ENCODE results near the gene CCDC106.

CCDC106 gene

DNA sequence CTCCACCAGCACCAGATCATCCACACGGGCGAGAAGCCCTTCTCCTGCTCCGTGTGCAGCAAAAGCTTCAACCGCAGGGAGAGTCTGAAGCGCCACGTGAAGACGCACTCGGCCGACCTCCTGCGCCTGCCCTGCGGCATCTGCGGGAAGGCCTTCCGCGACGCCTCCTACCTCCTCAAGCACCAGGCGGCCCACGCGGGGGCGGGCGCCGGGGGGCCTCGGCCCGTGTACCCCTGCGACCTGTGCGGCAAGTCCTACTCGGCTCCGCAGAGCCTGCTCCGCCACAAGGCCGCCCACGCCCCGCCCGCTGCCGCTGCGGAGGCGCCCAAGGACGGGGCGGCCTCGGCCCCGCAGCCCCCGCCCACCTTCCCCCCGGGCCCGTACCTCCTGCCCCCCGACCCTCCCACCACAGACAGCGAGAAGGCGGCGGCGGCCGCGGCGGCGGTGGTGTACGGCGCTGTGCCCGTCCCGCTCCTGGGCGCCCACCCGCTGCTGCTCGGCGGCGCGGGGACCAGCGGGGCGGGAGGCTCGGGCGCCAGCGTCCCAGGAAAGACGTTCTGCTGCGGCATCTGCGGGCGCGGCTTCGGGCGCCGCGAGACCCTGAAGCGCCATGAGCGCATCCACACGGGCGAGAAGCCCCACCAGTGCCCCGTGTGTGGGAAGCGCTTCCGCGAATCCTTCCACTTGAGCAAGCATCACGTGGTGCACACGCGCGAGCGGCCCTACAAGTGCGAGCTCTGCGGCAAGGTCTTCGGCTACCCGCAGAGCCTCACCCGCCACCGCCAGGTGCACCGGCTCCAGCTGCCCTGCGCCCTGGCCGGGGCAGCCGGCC is 33.1 kb upstream of the CCDC106 start:
- no peak for DNase-seq

DNA sequence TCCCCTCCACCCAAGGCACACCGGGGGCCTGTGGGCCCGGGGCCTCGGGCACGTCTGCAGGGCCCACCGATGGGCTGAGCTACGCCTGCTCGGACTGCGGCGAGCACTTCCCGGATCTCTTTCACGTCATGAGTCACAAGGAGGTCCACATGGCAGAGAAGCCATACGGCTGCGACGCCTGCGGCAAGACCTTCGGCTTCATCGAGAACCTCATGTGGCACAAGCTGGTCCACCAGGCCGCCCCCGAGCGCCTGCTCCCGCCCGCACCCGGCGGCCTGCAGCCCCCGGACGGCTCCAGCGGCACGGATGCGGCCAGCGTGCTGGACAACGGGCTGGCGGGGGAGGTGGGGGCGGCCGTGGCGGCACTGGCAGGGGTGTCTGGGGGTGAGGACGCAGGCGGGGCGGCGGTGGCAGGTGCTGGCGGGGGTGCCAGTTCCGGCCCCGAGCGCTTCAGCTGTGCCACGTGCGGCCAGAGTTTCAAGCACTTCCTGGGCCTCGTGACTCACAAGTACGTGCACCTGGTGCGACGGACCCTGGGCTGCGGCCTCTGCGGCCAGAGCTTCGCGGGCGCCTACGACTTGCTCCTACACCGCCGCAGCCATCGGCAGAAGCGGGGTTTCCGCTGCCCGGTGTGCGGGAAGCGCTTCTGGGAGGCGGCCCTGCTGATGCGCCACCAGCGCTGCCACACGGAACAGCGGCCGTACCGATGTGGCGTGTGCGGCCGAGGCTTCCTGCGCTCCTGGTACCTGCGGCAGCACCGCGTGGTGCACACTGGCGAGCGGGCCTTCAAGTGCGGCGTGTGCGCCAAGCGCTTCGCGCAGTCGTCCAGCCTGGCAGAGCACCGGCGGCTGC is 32.2 kb upstream of the CCDC106 start:
- DNase-seq, result no peak

DNA sequence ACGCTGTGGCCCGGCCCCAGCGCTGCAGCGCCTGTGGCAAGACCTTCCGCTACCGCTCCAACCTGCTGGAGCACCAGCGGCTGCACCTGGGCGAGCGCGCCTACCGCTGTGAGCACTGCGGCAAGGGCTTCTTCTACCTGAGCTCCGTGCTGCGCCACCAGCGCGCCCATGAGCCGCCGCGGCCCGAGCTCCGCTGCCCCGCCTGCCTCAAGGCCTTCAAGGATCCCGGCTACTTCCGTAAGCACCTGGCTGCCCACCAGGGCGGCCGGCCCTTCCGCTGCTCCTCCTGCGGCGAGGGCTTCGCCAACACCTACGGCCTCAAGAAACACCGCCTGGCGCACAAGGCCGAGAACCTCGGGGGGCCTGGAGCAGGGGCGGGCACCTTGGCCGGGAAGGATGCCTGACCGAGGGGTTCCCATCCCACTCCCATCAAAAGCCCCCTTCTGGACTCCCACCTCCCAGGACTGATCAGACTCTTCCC is 31.6 kb upstream of the CCDC106 start:
- DNase-seq, result no peak

DNA sequence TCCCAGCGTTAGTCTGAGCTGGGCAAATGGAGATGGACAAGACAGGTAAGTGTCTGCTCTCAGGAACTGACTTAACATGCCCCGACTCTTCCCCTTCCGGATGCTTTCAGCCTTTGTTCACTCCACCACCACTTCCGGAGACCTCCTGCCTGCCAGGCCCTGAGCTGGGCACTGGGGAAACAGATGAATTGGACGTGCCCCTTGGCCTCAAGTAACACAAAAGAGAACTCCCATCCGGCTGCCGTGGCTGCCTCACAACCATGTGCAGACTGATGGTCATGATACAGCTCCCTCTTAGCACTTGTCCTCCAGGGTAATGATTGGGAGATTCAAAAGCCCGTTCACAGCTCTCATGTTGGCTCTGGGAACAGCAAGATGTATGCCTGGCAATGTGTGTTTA is 30.6 kb upstream of the CCDC106 start:
- no peak for DNase-seq

DNA sequence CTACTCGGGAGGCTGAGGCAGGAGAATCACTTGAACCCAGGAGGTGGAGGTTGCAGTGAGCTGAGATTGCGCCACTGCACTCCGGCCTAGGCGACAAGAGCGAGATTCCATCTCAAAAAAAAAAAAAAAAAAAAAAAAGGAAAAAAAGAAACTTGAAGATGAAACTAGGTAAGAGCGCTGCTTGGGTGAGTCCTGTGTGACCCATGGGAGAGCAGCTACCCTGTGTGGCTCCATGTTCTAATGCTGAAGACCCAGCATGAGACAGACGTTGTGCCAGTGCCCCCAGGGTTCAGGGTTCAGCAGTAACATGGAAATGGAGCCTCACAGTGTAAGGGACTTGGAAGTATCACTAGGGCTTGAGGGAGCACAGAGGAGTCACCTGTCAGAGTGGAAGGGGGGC is 29.6 kb upstream of the CCDC106 start:
- no peak for DNase-seq

DNA sequence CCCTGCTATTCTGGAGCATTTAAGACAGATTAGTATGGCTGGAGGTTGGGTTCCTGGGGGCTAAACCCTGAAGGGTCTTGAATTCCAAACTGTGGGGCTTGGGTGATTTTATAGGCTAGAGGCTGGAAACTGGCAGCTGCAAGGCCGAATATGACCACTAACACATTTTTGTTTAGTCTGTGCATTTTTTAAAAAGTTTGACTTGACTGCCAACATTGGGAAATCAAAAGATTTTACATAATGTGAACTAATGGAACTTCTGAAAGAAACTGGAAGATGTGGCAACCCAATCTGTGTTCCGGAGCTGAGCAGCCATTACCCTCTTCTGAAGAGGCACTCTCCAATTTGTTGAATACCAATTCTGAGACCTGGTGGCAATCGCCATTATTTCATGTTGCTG is 28.7 kb upstream of the CCDC106 start:
- DNase-seq, result no peak

DNA sequence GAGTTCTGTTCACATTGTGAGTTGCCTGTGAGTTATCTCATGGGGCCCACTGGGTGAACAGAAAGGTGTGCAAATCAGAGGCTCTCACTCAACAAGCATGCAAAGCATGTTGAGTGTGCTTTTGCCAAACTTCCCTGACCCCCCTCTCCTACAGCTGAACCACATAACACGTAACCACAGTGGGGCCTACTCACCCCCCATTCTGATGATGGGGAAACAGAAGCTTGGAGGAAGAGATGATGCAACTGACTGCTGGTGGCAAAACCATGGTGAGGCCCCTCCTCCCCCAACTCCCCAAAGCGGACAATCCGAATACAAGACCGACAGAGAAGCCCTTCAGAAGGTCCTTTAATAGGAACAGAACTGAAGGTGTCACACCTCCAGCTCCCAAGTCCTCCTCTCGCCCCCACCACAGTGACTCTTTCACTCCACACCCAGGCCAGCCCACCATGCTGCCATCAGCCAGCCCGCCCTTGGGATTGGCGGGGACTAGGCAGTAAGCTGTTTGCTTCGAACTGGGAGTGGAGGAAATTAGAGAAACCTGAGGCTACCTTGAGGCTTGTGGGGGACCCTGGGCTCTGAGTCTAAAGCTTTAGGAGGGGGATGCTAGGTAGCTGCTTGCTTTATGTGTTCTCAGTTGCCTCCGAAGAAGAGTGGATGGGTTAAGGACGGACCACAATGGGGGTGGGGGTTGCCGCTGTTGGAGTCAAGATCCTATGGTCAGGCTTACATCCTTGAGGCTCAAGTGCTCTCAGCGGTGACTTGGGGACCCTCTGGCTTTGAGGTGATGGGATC is 27.4 kb upstream of the CCDC106 start:
- DNase-seq, result peak; percentile 34 to 68

DNA sequence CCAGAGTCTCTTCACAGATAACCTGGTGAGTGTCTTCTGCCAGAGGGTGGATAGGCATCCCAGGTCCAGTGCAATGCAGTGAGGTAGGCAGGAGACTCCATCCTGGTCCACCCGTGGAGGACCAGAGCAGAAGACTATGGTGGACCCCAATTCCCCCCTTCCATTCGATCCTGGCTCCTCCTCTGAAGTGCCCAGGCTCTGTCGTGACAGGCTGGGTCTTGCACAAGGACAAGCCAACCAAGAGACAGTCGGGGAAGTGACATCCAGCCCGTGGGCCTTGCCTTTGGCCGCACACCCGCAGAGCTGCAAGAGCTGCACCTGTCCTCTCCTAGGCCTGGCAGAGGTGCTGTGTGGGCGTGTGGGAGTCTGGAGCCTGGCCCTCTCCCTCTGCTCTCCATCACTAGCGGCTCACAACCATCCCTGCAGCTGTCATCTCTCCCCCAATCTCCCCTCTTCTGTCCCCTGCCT is 26.8 kb upstream of the CCDC106 start:
- no peak for DNase-seq

DNA sequence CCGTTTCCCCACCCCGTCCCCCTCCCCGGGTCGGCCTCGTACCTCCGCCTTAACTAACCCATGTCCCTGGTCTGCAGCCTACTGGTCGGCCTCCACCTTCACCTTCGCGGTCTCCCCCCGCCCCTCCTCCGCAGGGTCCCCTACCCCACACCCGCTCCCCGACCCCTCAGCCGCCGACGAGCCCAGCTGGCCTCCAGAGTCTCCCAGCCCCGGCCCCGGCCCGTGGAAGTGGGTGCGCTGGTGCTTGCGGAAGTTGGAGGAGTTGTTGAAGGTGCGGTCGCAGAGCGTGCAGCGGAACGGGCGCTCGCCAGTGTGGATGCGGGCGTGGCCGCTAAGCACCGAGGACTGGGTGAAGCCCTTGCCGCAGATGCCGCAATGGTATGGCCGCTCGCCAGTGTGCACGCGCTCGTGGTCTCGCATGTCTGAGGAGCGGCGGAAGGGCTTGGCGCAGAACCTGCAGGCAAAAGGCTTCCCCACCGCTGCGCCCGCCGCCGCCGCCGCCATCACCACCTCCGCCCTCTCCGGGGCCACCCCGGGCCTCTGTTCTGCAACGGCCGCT is 26.3 kb upstream of the CCDC106 start:
- no peak for DNase-seq

DNA sequence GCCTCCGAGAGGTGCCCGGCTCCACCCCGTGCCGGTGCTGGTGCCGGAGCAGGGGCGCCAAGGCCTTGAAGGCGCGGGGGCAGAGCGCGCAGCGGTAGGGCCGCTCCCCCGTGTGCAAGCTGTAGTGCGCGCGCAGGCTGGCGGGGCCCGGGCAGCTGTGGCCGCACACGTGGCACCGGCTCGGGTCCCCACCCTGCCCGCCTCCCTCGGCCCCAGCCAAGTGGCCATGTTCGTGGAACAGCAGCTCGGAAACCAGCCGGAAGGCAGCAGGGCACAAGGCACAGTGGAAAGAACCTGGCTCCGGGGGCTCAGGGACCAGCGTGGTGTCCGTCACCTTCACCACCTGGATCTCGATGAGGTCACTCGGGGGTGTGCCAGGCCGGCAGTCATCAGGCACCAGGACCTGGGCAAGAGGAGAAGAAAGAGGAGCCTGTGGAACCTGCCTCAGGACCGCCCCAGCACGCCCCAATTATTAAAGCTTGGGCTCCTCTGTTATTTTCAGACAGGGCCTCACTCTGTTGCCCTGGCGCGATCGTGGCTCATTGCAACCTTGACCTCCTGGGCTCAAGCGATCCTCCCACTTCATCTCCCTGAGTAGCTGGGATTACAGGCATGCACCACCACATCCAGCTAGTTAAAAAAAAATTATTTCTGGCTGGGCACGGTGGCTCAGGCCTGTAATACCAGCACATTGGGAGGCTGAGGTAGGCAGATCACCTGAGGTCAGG is 25.6 kb upstream of the CCDC106 start:
- no peak for DNase-seq

DNA sequence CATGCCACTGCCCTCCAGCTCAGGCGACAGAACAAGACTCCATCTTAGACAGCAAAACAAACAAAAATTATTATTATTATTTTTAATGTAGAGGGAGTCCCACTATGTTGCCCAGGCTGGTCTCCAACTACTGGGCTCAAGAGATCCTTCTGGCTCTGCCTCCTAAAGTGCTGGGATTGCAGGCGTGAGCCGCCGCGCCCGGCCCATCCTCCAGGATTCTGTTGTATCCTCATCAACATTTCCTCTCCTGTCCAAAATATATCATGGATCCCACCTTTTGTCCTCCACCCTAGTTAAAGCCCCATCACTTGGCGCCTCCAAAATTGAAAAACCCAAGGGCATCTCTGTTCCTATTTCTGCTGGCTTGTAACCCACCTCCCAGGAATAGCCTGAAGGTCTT is 24.9 kb upstream of the CCDC106 start:
- DNase-seq, result no peak

DNA sequence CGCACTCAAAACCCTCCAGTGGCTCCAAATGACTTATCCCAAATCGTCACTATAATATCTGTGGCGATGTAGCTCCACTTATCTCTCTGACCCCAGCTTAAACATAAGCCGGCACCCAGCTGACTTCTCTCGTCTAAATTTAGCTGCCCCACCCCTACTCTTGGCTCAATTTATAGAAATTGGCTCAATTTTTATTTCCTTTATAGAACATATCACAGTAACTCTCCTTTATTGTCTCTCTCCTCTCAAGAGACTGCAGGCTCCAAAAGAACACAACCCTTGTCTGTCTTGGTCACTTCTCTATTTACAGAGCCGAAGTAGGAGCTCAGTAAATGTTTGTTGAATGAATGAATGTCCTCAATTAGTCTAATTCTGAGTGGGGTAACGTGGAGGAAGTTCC is 24.5 kb upstream of the CCDC106 start:
- no peak for DNase-seq

DNA sequence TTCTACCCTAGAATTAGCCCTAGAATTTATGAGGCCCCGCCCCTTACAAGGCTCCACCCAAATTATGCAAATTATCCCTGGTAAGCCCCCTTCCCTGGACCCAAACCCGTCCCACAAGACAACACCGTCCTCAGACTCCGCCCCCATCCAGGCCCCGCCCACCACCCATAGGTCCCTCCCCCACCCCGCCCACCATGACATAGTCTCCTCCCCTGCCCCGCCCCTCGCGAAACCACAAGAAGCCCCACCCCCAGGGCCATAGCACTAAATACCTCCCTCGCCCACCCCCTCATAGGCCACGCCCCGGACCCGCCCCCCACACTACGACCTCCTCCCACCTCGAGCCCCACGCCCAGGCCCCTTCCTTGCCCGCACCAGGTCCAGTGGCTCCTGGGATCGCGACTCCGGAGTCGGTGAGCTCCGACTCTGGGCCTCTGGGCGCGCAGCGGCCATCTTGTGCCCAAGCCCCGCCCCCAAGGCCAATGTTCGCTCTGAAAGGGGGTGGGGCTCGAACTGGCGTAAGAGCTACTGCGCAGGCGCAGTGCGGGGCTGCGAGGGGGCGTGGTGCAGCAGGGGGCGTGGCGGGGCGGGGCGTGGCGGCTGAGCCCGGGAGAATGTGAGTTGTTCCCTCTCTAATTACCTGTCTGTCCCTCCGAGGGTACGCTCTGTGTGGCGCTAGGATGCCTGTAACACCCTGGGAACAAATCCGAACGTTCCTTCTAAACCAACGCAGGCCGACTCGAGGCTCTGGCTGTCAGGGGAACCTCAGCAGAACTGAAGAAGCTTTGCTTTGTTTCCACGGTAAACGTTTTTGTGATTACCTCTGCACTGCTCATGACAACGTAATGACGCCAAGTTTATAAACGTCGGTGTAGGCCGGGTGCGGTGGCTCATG is 23.7 kb upstream of the CCDC106 start, which contains the start of gene ZNF784:
Gene ZNF784 (minus strand): TSS at position 458 of the 895 bp plus-strand sequence. CDS start 5 bp downstream, at position 453.
- peak; percentile 91 to 93 for DNase-seq

DNA sequence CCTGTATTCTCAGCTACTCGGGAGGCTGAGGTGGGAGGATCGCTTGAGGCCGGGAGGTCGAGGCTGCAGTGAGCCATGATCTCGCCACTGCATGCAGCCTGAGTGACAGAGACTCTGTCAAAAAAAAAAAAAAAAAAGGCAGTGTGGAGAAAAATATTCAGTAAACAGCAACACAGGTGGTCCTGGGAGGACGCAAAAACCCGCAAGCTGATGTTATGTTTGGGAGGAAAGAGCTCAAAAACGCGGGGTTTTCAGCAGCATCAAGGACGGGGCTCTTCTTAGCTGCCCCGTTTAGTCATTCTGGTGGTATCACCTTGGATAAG is 23.0 kb upstream of the CCDC106 start:
- no peak for DNase-seq

DNA sequence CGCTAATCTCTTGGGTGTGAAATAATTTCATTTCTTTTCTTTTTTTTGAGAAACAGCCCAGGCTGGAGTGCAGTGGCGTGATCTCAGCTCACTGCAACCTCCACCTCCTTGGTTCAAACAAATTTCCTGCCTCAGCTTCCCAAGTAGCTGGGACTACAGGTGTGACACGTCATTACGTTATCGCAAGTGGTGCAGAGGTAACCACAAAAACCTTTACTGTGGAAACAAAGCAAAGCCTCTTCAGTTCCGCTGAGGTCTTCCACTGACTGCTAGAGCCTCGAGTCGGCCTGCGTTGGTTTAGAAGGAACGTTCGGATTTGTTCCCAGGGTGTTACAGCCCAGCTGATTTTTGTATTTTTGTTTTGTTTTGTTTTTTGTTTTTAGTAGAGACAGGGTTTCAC is 21.7 kb upstream of the CCDC106 start:
- peak; percentile 80 to 89 for DNase-seq

DNA sequence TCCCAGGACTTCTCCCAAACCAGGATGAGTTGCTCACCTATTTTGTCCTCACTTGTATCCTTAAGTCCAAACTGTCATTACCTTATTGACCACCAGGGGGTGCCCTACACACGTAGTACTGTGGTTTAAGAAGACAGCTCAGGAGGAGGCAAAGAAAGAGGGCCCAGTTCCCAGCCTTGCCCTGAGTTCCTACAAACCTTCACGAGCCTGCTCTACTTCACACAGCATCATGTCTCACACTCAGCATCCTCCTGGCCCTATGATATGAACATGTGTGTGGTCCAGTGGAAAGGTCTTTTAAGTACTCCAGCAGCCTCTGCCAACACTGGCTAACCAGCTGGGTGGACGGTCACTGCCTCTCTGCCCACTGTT is 15.6 kb upstream of the CCDC106 start:
- peak; percentile 91 to 93 for DNase-seq

DNA sequence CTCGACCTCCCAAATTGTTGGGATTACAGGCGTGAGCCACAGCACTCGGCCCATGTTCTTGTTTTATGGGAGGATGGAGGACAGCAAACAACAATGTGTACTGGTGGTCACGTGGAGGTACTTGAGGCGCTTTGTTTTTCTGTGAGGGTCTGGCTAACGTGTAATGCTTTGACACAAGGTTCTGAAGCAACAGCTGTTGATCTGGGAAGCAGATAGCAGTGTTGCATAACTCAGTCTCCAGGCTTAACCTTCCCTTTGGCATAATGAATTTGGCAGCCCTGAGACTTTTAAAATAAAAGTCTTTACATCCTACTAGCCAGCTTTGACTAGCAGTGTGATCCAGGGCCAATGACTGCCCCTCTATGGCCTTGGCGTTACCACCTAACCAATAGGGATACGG is 14.2 kb upstream of the CCDC106 start:
- no peak for DNase-seq

DNA sequence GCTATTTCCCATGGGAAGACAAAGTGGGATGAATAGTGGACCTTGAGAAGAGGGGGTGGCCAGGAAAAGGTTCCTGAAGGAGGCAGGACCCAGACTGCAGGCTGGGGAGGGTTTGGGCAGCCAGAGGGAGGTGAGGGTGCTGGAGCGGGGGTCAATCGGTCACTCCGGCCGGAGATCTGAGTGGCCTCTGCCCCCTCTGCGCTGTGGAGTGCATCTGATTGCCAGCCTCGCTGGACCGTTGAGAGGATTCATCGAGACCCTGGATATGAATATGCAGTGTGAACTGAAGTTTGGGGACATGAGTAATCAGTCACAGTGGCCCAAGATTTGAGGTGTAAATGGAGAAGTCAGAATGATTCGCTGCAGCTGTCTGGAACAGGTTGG is 12.7 kb upstream of the CCDC106 start:
- peak in 1 of 2 donors; percentile 29 for DNase-seq

DNA sequence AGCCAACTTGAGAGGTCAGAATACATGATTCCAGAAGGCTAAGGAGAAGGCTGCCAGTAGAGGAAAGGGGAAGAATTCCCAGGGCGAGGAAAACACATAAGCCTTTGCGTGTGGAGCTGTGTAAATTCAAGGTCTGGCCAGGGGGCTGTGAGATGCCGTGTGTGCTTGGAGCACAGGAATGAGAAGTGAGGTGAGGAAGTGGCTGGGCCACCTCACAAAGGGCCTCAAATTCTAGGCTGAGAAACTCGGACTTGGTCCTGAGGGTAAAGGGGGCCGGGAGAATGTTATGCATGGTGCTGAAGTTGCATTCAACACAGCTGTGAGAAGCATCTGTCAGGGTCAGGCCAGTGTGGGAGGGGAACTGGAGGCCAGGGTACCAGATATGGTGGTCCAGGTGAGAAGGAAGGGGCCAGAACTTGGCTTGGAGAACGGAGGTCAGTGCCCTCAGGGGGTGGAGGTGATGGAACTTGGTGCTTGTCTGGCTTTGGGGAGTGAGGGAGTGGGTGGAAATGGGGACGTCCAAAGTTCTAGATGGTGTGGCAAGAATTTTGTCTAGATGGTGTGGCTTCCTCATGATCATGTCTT is 12.1 kb upstream of the CCDC106 start:
- DNase-seq, result no peak

DNA sequence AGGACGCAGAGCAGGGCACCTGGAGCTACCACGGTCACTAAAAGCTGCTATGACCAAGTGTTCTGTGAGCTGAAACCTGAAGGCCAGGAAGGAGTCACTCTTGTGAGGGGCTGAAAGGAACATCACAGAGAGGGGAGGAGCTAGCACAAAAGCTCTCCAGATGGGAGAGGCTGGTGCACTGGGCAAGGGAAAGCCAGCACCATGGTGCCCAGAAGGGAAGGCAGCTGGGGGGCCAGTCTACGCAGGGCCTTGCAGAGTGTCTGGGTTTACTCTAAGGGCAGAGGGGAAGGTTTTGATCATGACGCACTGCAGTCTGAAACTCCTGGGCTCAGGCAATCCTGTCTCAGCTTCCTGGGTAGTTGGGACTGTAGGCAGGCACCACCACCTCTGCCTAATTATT is 11.3 kb upstream of the CCDC106 start:
- no peak for DNase-seq

DNA sequence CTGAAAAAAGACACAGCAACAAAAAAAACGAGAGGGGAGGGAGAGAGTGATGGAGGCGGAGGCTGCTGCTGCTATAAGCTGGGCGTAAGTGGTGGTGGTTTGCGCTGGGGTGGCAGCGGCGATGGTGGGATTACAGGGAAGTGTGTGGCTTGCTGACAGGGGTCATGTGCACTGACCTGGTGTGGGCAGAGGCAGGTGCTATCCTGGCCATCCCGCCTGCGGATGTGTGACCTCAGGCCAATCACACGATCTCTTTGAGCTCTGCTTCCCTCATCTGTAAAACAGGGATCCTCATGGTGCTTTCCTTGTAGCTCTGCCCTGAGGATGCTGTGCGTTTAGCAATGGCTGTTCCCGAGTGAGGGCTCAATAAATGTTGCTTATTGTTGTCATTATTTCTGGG is 10.5 kb upstream of the CCDC106 start:
- DNase-seq, result no peak
